Measurements from ENCODE around the gene KRT83.

KRT83 gene

DNA sequence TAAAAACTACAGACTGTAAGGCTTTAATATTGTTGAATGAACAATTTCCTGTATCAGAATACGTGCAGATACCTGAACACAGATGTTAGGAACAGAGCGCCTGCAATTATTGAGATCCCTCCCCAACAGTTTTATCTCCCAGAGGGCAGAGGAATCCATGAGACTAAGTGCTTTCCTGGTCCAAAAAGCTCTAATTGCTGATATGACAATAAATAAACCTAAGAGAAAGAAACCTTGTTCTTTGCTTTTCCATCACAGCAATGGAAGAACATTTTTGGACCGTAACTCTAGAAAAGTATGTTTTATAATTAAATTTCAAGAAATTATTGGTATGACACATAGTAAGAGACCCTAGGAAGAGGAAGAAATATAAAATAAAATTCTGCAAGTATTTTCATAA, 13.0 kb upstream of the KRT83 start:
- no peak for DNase-seq (ENCODE audit: low read depth in 1 of 2, low spot score in 1 of 2)
- Histone ChIP-seq H3K4me3 (replicated peaks; ENCODE audit: insufficient read depth, low read length) (no peak overlapping the region), H3K27ac (replicated peaks) (no peak overlapping the region), H3K27me3 (ENCODE audit: insufficient read depth, poor library complexity, severe bottlenecking) (peaks cover 20% of the 10 kb centered on the region)
- TF ChIP-seq SPI1 (IDR thresholded peaks at IDR 0.05; ENCODE audit: borderline replicate concordance, low read depth), result no peak
- TF ChIP-seq, protein P1, sequence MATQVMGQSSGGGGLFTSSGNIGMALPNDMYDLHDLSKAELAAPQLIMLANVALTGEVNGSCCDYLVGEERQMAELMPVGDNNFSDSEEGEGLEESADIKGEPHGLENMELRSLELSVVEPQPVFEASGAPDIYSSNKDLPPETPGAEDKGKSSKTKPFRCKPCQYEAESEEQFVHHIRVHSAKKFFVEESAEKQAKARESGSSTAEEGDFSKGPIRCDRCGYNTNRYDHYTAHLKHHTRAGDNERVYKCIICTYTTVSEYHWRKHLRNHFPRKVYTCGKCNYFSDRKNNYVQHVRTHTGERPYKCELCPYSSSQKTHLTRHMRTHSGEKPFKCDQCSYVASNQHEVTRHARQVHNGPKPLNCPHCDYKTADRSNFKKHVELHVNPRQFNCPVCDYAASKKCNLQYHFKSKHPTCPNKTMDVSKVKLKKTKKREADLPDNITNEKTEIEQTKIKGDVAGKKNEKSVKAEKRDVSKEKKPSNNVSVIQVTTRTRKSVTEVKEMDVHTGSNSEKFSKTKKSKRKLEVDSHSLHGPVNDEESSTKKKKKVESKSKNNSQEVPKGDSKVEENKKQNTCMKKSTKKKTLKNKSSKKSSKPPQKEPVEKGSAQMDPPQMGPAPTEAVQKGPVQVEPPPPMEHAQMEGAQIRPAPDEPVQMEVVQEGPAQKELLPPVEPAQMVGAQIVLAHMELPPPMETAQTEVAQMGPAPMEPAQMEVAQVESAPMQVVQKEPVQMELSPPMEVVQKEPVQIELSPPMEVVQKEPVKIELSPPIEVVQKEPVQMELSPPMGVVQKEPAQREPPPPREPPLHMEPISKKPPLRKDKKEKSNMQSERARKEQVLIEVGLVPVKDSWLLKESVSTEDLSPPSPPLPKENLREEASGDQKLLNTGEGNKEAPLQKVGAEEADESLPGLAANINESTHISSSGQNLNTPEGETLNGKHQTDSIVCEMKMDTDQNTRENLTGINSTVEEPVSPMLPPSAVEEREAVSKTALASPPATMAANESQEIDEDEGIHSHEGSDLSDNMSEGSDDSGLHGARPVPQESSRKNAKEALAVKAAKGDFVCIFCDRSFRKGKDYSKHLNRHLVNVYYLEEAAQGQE (IDR thresholded peaks at IDR 0.05; ENCODE audit: insufficient replicate concordance, low read depth), result no peak
- no peak for TF ChIP-seq CTCF (IDR thresholded peaks at IDR 0.05; ENCODE audit: insufficient read depth, low read length)
- no peak for TF ChIP-seq GABPA (IDR thresholded peaks at IDR 0.05; ENCODE audit: low read depth)
- TF ChIP-seq POLR2AphosphoS5 (IDR thresholded peaks at IDR 0.05; ENCODE audit: low read depth), result no peak

- Histone ChIP-seq H3K4me3 (replicated peaks; ENCODE audit: insufficient read depth, low read length) (no peak overlapping the region), H3K27ac (replicated peaks) (no peak overlapping the region), H3K27me3 (ENCODE audit: insufficient read depth, poor library complexity, severe bottlenecking) (peaks cover 16% of the 10 kb centered on the region)
- DNase-seq (ENCODE audit: low read depth in 1 of 2, low spot score in 1 of 2), result no peak
- TF ChIP-seq SPI1 (IDR thresholded peaks at IDR 0.05; ENCODE audit: borderline replicate concordance, low read depth) (no peak), POLR2AphosphoS5 (IDR thresholded peaks at IDR 0.05; ENCODE audit: low read depth) (no peak), CTCF (IDR thresholded peaks at IDR 0.05; ENCODE audit: insufficient read depth, low read length) (no peak), GABPA (IDR thresholded peaks at IDR 0.05; ENCODE audit: low read depth) (no peak)
- TF ChIP-seq, protein P1 (IDR thresholded peaks at IDR 0.05; ENCODE audit: insufficient replicate concordance, low read depth), result no peak
Observed at GRCh38 chr12:52333321-52333720, 12.1 kb upstream of the KRT83 start.

DNA sequence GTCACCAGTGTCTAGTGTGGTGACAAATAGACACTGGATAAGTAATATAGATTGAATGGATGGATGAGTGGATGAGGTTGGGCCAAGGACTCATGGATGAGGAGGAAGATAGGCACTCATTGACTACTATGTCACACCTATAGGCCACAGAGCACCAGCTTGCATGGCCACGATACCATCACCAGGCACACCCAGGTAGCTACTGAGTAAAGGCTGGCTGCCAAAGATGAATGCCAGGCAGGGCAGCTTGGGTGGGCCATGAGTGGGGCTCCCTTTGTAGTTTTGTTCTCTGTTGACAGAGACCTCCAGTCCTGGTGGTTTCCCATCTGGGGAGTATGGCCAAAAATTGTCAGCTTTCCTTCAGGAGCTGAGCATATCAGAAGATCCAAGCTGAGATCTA, 11.2 kb upstream of the KRT83 start:
- Histone ChIP-seq H3K27ac (replicated peaks) (no peak overlapping the region), H3K27me3 (ENCODE audit: insufficient read depth, poor library complexity, severe bottlenecking) (peaks cover 16% of the 10 kb centered on the region), H3K4me3 (replicated peaks; ENCODE audit: insufficient read depth, low read length) (no peak overlapping the region)
- TF ChIP-seq, protein P1 (IDR thresholded peaks at IDR 0.05; ENCODE audit: insufficient replicate concordance, low read depth), result no peak
- no peak for TF ChIP-seq POLR2AphosphoS5 (IDR thresholded peaks at IDR 0.05; ENCODE audit: low read depth)
- no peak for TF ChIP-seq CTCF (IDR thresholded peaks at IDR 0.05; ENCODE audit: insufficient read depth, low read length)
- no peak for TF ChIP-seq GABPA (IDR thresholded peaks at IDR 0.05; ENCODE audit: low read depth)
- TF ChIP-seq SPI1 (IDR thresholded peaks at IDR 0.05; ENCODE audit: borderline replicate concordance, low read depth), result no peak
- no peak for DNase-seq (ENCODE audit: low read depth in 1 of 2, low spot score in 1 of 2)
